ENCODE data around the gene EEF1B2. TPM values are rescaled to one million over a fixed set of nuclear protein-coding genes. Genes with fewer than 3 reads are reported as not detected.

The EEF1B2 gene
- total RNA-seq, 1 donor from 2014 or later: 559 TPM

Other genes starting within 250 kb of the EEF1B2 start
- 42.8 TPM for gene INO80D, start 73.7 kb upstream of the EEF1B2 start, total RNA-seq
- 94.4 TPM for gene NDUFS1, start 451 bp upstream of the EEF1B2 start, total RNA-seq
- 13.0 TPM for gene ZDBF2, start 114.8 kb downstream of the EEF1B2 start, total RNA-seq

All from ureter (tissue), 1 donor.